IMR-90 (cell line): ENCODE measurements around the gene FMN1. TPM values are rescaled to one million over a fixed set of nuclear protein-coding genes. Genes with fewer than 3 reads are reported as not detected.
A peak's percentile ranks its signal among the peaks of the same experiment; 100 is the strongest.

ENCODE experiments used
- ATAC-seq: fragments of 200-7000 bp; cut with Tn5 transposase; 2 replicates; pipeline ENCODE4 v1.9.1; 2020; ENCODE audit warnings: low read depth, mild to moderate bottlenecking, moderate library complexity
- BruUV-seq: library from RNA; stranded (reverse); fragments of 400-500 nt; replicated peaks from 2 replicates; lab custom pipeline; 2021; lab: Mats Ljungman, UMichigan
- CTCF ChIA-PET: fragments of 300-600 bp; formaldehyde crosslinking; extraction: SDS; loops from one replicate; lab custom pipeline; 2021; ENCODE audit warnings: antibody characterized with exemption; lab: Yijun Ruan, JAX
- POLR2A ChIA-PET: fragments of 300-600 bp; sonication (Branson Sonifier 250); formaldehyde crosslinking; loops from one replicate; lab custom pipeline; 2022; ENCODE audit warnings: antibody characterized with exemption; ENCODE audit not compliant: unreplicated experiment; lab: Charles Lee
- DNase-seq: peaks from one replicate; pipeline ENCODE4 v3.0.0; 2013
- H2AFZ ChIP-seq: replicated peaks from 2 replicates; pipeline ENCODE3; 2013; ENCODE audit warnings: low read length, mild to moderate bottlenecking; ENCODE audit not compliant: poor library complexity
- H2AK5ac ChIP-seq: 2 replicates; pipeline ENCODE4 v1.6.1; 2013; ENCODE audit warnings: low read depth, low read length, inconsistent platforms
- H2AK9ac ChIP-seq: replicated peaks from 2 replicates; pipeline ENCODE3; 2013; ENCODE audit warnings: mild to moderate bottlenecking, low read depth, low read length, moderate library complexity; ENCODE audit not compliant: poor library complexity
- H2BK120ac ChIP-seq: 2 replicates; pipeline ENCODE4 v1.6.1; 2013; ENCODE audit warnings: low read depth, low read length, inconsistent platforms
- H2BK15ac ChIP-seq: 3 replicates; pipeline ENCODE4 v1.6.1; 2013; ENCODE audit warnings: low read depth, low read length, inconsistent platforms
- H2BK20ac ChIP-seq: 2 replicates; pipeline ENCODE4 v1.6.1; 2013; ENCODE audit warnings: low read depth, mild to moderate bottlenecking, inconsistent platforms, low read length, moderate library complexity
- H2BK5ac ChIP-seq: 2 replicates; pipeline ENCODE4 v1.6.1; 2013; ENCODE audit warnings: mild to moderate bottlenecking, low read depth, low read length, inconsistent platforms; ENCODE audit not compliant: poor library complexity, severe bottlenecking
- H3K14ac ChIP-seq: replicated peaks from 2 replicates; pipeline ENCODE4 v1.6.1; 2013; ENCODE audit warnings: low read depth, low read length, inconsistent platforms
- H3K18ac ChIP-seq: 2 replicates; pipeline ENCODE4 v1.6.1; 2013; ENCODE audit warnings: low read depth, low read length, control low read depth
- H3K23ac ChIP-seq: 2 replicates; pipeline ENCODE4 v1.6.1; 2013; ENCODE audit warnings: low read depth, low read length, inconsistent platforms
- H3K27ac ChIP-seq: 2 replicates; pipeline ENCODE4 v1.5.1; 2013; ENCODE audit warnings: mild to moderate bottlenecking, control low read depth, low read length; ENCODE audit not compliant: insufficient read depth
- H3K27me3 ChIP-seq: 2 replicates; pipeline ENCODE4 v1.6.1; 2013; ENCODE audit warnings: low read length; ENCODE audit not compliant: control insufficient read depth, insufficient read depth
- H3K36me3 ChIP-seq: 2 replicates; pipeline ENCODE4 v1.6.1; 2013; ENCODE audit warnings: low read length, mixed read lengths; ENCODE audit not compliant: control insufficient read depth, insufficient read depth
- H3K4ac ChIP-seq: 2 replicates; pipeline ENCODE4 v1.6.1; 2013; ENCODE audit warnings: low read depth, low read length, inconsistent platforms
- H3K4me1 ChIP-seq: 2 replicates; pipeline ENCODE4 v1.6.1; 2013; ENCODE audit warnings: low read length, mixed read lengths; ENCODE audit not compliant: control insufficient read depth, insufficient read depth
- H3K4me2 ChIP-seq: 2 replicates; pipeline ENCODE4 v1.6.1; 2013; ENCODE audit warnings: low read depth, mild to moderate bottlenecking, control low read depth, low read length, moderate library complexity
- H3K4me3 ChIP-seq: 2 replicates; pipeline ENCODE4 v1.5.1; 2013; ENCODE audit warnings: low read depth, mild to moderate bottlenecking, control low read depth, low read length, moderate library complexity; ENCODE audit not compliant: insufficient read depth
- H3K56ac ChIP-seq: 2 replicates; pipeline ENCODE4 v1.6.1; 2013; ENCODE audit warnings: low read length, inconsistent platforms; ENCODE audit not compliant: insufficient read depth; ENCODE audit errors: extremely low read depth
- H3K79me1 ChIP-seq, 2 experiments: 2 replicates each; pipeline ENCODE4 v1.6.1; 2013; ENCODE audit warnings: low read length in 2 of 2, inconsistent platforms in 1 of 2, low read depth in 1 of 2
- H3K9ac ChIP-seq: 2 replicates; pipeline ENCODE4 v1.6.1; 2013; ENCODE audit warnings: low read depth, low read length, control low read depth
- H3K9me1 ChIP-seq: 2 replicates; pipeline ENCODE4 v1.6.1; 2013; ENCODE audit warnings: low read length, inconsistent platforms; ENCODE audit not compliant: insufficient read depth
- H3K9me3 ChIP-seq: 2 replicates; pipeline ENCODE4 v1.6.1; 2013; ENCODE audit warnings: low read length; ENCODE audit not compliant: control insufficient read depth, insufficient read depth
- H4K20me1 ChIP-seq: 2 replicates; pipeline ENCODE4 v1.6.1; 2013; ENCODE audit warnings: low read length, inconsistent platforms; ENCODE audit not compliant: insufficient read depth
- H4K5ac ChIP-seq: 2 replicates; pipeline ENCODE4 v1.6.1; 2013; ENCODE audit warnings: mild to moderate bottlenecking, low read depth, low read length, control low read depth
- H4K8ac ChIP-seq, 2 experiments: 2 replicates each; pipeline ENCODE4 v1.6.1; 2013; ENCODE audit warnings: low read depth in 2 of 2, low read length in 2 of 2, control low read depth in 1 of 2, inconsistent platforms in 1 of 2
- H4K91ac ChIP-seq: 2 replicates; pipeline ENCODE4 v1.6.1; 2013; ENCODE audit warnings: low read depth, low read length, inconsistent platforms; ENCODE audit not compliant: insufficient read depth
- BHLHE40 ChIP-seq: fragments of 150-350 bp; IDR thresholded peaks from 2 replicates; pipeline ENCODE4 v1.6.1; 2016; ENCODE audit warnings: mild to moderate bottlenecking, low read depth, low read length
- CHD1 ChIP-seq: IDR thresholded peaks from 2 replicates; pipeline ENCODE4 v1.6.1; 2012; ENCODE audit warnings: low read depth, low read length, improper control_type of control experiment
- FOS ChIP-seq: fragments of 150-350 bp; IDR thresholded peaks from 2 replicates; pipeline ENCODE4 v1.6.1; 2016; ENCODE audit warnings: low read depth, low read length
- MAFK ChIP-seq: IDR thresholded peaks from 2 replicates; pipeline ENCODE4 v1.6.1; 2012; ENCODE audit warnings: low read depth, low read length, improper control_type of control experiment
- MAZ ChIP-seq: IDR thresholded peaks from 2 replicates; pipeline ENCODE4 v1.6.1; 2012; ENCODE audit warnings: low read depth, mild to moderate bottlenecking, low read length, improper control_type of control experiment, moderate library complexity, borderline replicate concordance
- MXI1 ChIP-seq: IDR thresholded peaks from 2 replicates; pipeline ENCODE4 v1.6.1; 2012; ENCODE audit warnings: low read depth, mild to moderate bottlenecking, low read length, moderate library complexity, borderline replicate concordance
- NFE2L2 ChIP-seq: fragments of 150-350 bp; IDR thresholded peaks from 2 replicates; pipeline ENCODE4 v1.6.1; 2016; ENCODE audit warnings: low read depth, mild to moderate bottlenecking, low read length
- POLR2A ChIP-seq: IDR thresholded peaks from 2 replicates; pipeline ENCODE4 v1.6.1; 2012; ENCODE audit warnings: mild to moderate bottlenecking, low read depth, low read length
- RAD21 ChIP-seq: IDR thresholded peaks from 2 replicates; pipeline ENCODE4 v1.6.1; 2012; ENCODE audit warnings: low read length, improper control_type of control experiment
- SMC3 ChIP-seq: fragments of 150-350 bp; IDR thresholded peaks from 2 replicates; pipeline ENCODE4 v1.6.1; 2016; ENCODE audit warnings: low read depth, mild to moderate bottlenecking, antibody characterized with exemption, low read length, moderate library complexity
- WGBS, 2 experiments: methylation state at CpG; one replicate each; pipeline versions ENCODE4 v1.1.5 to v1.1.7; 2013; ENCODE audit warnings: missing lambda C conversion rate in 2 of 2; ENCODE audit not compliant: insufficient read length in 1 of 2; ENCODE audit errors: extremely low coverage in 2 of 2; 5-methylcytosine and 5-hydroxymethylcytosine counted together
- dilution Hi-C: fragments of 300-500 bp; cut with HindIII; formaldehyde crosslinking; loops from one replicate; pipeline ENCODE4 v1.14.3; 2018; ENCODE audit warnings: low sequenced_read_pairs; ENCODE audit not compliant: unreplicated experiment
- in situ Hi-C: fragments of 300-500 bp; cut with MboI; formaldehyde crosslinking; loops from 3 replicates; pipeline ENCODE4 v1.14.3; 2019; ENCODE audit warnings: low sequenced_read_pairs, inconsistent platforms, mixed read lengths
- intact Hi-C: fragments of 100-400 bp; cut with micrococcal nuclease; formaldehyde crosslinking; loops from 2 replicates; pipeline ENCODE4 v1.10.0; 2022
- polyA plus RNA-seq, 3 experiments: library from polyadenylated mRNA; depleted of rRNA; stranded (reverse); fragments of >200 nt; gene quantifications; 2 replicates each; pipeline ENCODE4 v1.2.3, GENCODE V29; 2012; ENCODE audit warnings: low replicate concordance in 1 of 3
- total RNA-seq: library from RNA; depleted of rRNA; stranded (reverse); fragments of >200 nt; gene quantifications from 2 replicates; pipeline ENCODE4 v1.2.3, GENCODE V29; 2012
- TF ChIP-seq, protein P1 (sequence below): conservative IDR thresholded peaks from 2 replicates; pipeline ENCODE4 v1.5.1; 2012; ENCODE audit warnings: mild to moderate bottlenecking, low read depth, low read length, improper control_type of control experiment
- TF ChIP-seq, protein P2 (sequence below): fragments of 150-350 bp; IDR thresholded peaks from 2 replicates; pipeline ENCODE4 v1.6.1; 2016; ENCODE audit warnings: low read depth, mild to moderate bottlenecking, low read length, moderate library complexity, borderline replicate concordance

The FMN1 gene
- total and polyA plus RNA-seq, 2 of the 4 experiments (the other 2 are of a cell fraction) = 7.3 to 17.6 TPM

- Histone ChIP-seq H3K36me3 (peaks cover 34% of the 10 kb centered on the region), H4K8ac (peak overlapping the region in 1 of 2 experiments; percentile 44; a peak in 1 of 4 replicates), H2BK20ac (no peak overlapping the region), H3K9me1 (0 out of 2 replicates have a peak, but pooled peaks cover 3% of the 10 kb centered on the region), H3K79me1 (peaks cover 10 to 18% of the 10 kb centered on the region in 2 experiments), H2BK120ac (no peak overlapping the region), H3K9me3 (peaks cover 2% of the 10 kb centered on the region; the same call in 1 of the 2 replicates), H2AK9ac (no peak overlapping the region), H2AFZ (no peak overlapping the region), H2AK5ac (no peak overlapping the region), H3K27me3 (no peaks in the 10 kb centered on the region), H3K14ac (no peak overlapping the region), H3K4ac (no peak overlapping the region), H3K23ac (no peak overlapping the region), H4K20me1 (peaks cover 35% of the 10 kb centered on the region), H2BK5ac (peak overlapping the region; percentile 1), H3K4me3 (no peak overlapping the region), H2BK15ac (no peak overlapping the region), H3K9ac (no peak overlapping the region), H3K56ac (no peak overlapping the region), H3K18ac (no peak overlapping the region), H3K27ac (no peak overlapping the region), H4K91ac (no peak overlapping the region), H4K5ac (no peak overlapping the region), H3K4me2 (no peak overlapping the region), H3K4me1 (no peaks in the 10 kb centered on the region)
- intact Hi-C loops (no loop called here), dilution Hi-C loops (no loop called here), in situ Hi-C loops (no loop called here)
- ATAC-seq = no peak; the same call in 1 of the 2 replicates
- POLR2A ChIA-PET = no interaction called here
- DNase-seq = peak; percentile 58
- BruUV-seq = no TSS peak
- CTCF ChIA-PET = interaction anchor here (1.4 kb wide), 1 partner anchor 8 kb away, joined by 4 read pairs; no protein-coding TSS in a partner anchor
- TF ChIP-seq RAD21 (no peak), SMC3 (no peak), POLR2A (no peak), NFE2L2 (no peak), MXI1 (no peak), MAFK (no peak), MAZ (no peak), CHD1 (no peak), BHLHE40 (no peak), FOS (no peak)
- TF ChIP-seq, protein P1, sequence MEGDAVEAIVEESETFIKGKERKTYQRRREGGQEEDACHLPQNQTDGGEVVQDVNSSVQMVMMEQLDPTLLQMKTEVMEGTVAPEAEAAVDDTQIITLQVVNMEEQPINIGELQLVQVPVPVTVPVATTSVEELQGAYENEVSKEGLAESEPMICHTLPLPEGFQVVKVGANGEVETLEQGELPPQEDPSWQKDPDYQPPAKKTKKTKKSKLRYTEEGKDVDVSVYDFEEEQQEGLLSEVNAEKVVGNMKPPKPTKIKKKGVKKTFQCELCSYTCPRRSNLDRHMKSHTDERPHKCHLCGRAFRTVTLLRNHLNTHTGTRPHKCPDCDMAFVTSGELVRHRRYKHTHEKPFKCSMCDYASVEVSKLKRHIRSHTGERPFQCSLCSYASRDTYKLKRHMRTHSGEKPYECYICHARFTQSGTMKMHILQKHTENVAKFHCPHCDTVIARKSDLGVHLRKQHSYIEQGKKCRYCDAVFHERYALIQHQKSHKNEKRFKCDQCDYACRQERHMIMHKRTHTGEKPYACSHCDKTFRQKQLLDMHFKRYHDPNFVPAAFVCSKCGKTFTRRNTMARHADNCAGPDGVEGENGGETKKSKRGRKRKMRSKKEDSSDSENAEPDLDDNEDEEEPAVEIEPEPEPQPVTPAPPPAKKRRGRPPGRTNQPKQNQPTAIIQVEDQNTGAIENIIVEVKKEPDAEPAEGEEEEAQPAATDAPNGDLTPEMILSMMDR = no peak
- TF ChIP-seq, protein P2, sequence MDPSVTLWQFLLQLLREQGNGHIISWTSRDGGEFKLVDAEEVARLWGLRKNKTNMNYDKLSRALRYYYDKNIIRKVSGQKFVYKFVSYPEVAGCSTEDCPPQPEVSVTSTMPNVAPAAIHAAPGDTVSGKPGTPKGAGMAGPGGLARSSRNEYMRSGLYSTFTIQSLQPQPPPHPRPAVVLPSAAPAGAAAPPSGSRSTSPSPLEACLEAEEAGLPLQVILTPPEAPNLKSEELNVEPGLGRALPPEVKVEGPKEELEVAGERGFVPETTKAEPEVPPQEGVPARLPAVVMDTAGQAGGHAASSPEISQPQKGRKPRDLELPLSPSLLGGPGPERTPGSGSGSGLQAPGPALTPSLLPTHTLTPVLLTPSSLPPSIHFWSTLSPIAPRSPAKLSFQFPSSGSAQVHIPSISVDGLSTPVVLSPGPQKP = no peak
- WGBS, 2 experiments = no CpG with 5 or more reads among the region's 2 CpGs
Measured at GRCh38 chr15:32736701-32737061, 457.8 kb downstream of the FMN1 start.
